OCI-LY3 (cell line): Measurements from ENCODE around the gene ANXA8.

Experiments used
- H2AFZ ChIP-seq: fragments of 200-600, 300-600 bp; shearing (Covaris generic); 2 replicates; pipeline ENCODE4 v1.6.0; 2014; ENCODE audit warnings: antibody characterized with exemption, low read depth, low read length
- H3K27ac ChIP-seq: fragments of 200-600, 300-600 bp; sonication (generic); 2 replicates; pipeline ENCODE4 v1.5.1; 2014; ENCODE audit warnings: mild to moderate bottlenecking, low read length, moderate library complexity, mixed read lengths
- H3K27me3 ChIP-seq: fragments of 200-600, 300-600 bp; sonication (generic); 2 replicates; pipeline ENCODE4 v1.6.1; 2014; ENCODE audit warnings: low read depth, low read length, mixed read lengths
- H3K36me3 ChIP-seq: fragments of 200-600, 300-600 bp; sonication (generic); replicated peaks from 2 replicates; pipeline ENCODE3; 2014; ENCODE audit warnings: low read depth, low read length, mixed read lengths
- H3K4me1 ChIP-seq: fragments of 300-600, 200-600 bp; sonication (generic); 2 replicates; pipeline ENCODE4 v1.6.1; 2014; ENCODE audit warnings: low read length, mixed read lengths
- H3K4me2 ChIP-seq: fragments of 200-600, 300-600 bp; sonication (generic); 2 replicates; pipeline ENCODE4 v1.6.1; 2014; ENCODE audit warnings: low read length, mixed read lengths
- H3K4me3 ChIP-seq: fragments of 300-600, 200-600 bp; sonication (generic); 2 replicates; pipeline ENCODE4 v1.5.1; 2014; ENCODE audit warnings: antibody characterized with exemption, mild to moderate bottlenecking, low read length, moderate library complexity
- H3K79me2 ChIP-seq: fragments of 300-600, 200-600 bp; shearing (Covaris generic); 2 replicates; pipeline ENCODE4 v1.6.1; 2014; ENCODE audit warnings: mild to moderate bottlenecking, low read length, mixed read lengths
- H3K9ac ChIP-seq: fragments of 300-600, 200-600 bp; shearing (Covaris generic); 2 replicates; pipeline ENCODE4 v1.6.0; 2014; ENCODE audit warnings: mild to moderate bottlenecking, low read length, moderate library complexity
- H3K9me3 ChIP-seq: fragments of 200-600, 300-600 bp; shearing (Covaris generic); 2 replicates; pipeline ENCODE4 v1.6.1; 2014; ENCODE audit warnings: low read length, mixed read lengths; ENCODE audit not compliant: insufficient read depth
- H4K20me1 ChIP-seq: fragments of 200-600, 300-600 bp; sonication (generic); 2 replicates; pipeline ENCODE4 v1.6.1; 2016; ENCODE audit warnings: low read length, mixed read lengths; ENCODE audit not compliant: insufficient read depth
- EZH2phosphoT487 ChIP-seq: fragments of 200-600 bp; shearing (Covaris generic); IDR thresholded peaks from 2 replicates; pipeline ENCODE4 v1.6.1; 2018; ENCODE audit warnings: antibody characterized with exemption, mixed run types, low read depth
- TF ChIP-seq, protein P1 (sequence below): fragments of 200-600, 300-600 bp; sonication (generic); IDR thresholded peaks from 2 replicates; pipeline ENCODE4 v1.5.1; 2014; ENCODE audit warnings: antibody characterized with exemption, low read length, low read depth

The ANXA8 gene

DNA sequence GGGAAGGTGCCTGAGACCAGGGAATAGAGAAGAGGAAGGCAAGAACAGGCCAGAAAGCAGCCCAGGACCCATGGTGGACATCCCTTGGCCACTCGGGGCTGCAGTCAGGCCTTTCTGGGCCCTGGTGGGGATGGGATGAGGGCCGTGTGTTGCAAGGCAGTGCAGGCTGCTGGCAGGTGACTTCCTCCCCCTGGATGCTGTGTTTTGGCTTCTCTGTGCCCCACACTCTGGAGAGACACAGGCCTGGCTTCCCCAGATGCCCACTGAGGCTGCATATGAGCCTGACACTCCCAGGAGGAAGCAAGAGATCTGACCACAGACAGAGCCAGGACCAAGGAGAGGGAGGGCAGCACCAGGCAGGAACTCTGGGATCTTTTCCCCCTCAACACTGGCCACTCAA, 39.9 kb downstream of the ANXA8 start:
- no peak overlapping the region for H3K9ac ChIP-seq
- H3K79me2 ChIP-seq: no peaks in the 10 kb centered on the region
- no peak overlapping the region for H2AFZ ChIP-seq
- H3K36me3 ChIP-seq: no peaks in the 10 kb centered on the region
- TF ChIP-seq, protein P1, sequence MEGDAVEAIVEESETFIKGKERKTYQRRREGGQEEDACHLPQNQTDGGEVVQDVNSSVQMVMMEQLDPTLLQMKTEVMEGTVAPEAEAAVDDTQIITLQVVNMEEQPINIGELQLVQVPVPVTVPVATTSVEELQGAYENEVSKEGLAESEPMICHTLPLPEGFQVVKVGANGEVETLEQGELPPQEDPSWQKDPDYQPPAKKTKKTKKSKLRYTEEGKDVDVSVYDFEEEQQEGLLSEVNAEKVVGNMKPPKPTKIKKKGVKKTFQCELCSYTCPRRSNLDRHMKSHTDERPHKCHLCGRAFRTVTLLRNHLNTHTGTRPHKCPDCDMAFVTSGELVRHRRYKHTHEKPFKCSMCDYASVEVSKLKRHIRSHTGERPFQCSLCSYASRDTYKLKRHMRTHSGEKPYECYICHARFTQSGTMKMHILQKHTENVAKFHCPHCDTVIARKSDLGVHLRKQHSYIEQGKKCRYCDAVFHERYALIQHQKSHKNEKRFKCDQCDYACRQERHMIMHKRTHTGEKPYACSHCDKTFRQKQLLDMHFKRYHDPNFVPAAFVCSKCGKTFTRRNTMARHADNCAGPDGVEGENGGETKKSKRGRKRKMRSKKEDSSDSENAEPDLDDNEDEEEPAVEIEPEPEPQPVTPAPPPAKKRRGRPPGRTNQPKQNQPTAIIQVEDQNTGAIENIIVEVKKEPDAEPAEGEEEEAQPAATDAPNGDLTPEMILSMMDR: no peak
- TF ChIP-seq EZH2phosphoT487: no peak
- H3K4me2 ChIP-seq: no peak overlapping the region
- H3K27ac ChIP-seq: no peak overlapping the region
- H4K20me1 ChIP-seq: no peaks in the 10 kb centered on the region
- H3K4me3 ChIP-seq: no peak overlapping the region
- H3K9me3 ChIP-seq: no peaks in the 10 kb centered on the region
- H3K27me3 ChIP-seq: no peaks in the 10 kb centered on the region
- peaks cover 2% of the 10 kb centered on the region; the same call in 1 of the 2 replicates for H3K4me1 ChIP-seq

DNA sequence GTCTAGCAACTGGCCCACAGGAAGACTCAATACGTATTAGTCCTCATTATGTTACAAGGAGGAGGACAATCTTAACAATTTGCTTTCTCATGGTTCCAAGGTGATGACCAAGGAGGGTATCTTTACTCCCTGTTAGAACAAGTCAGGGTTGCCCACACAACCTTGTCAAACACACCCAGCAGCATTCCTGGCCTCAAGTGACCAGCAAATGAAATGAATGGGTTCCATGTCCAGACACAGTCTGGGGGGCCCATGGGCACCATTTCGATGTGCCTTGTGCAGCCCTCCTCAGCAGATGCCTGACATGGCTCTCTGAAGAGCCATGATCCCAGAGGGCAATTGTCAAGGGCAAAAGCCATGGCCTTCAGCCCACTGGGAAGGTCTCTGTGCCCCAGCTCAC, 40.8 kb downstream of the ANXA8 start:
- Histone ChIP-seq H4K20me1 (no peaks in the 10 kb centered on the region), H3K9me3 (no peaks in the 10 kb centered on the region), H3K4me1 (no peaks in the 10 kb centered on the region), H3K27me3 (no peaks in the 10 kb centered on the region), H2AFZ (no peak overlapping the region), H3K79me2 (no peaks in the 10 kb centered on the region), H3K27ac (no peak overlapping the region), H3K4me3 (no peak overlapping the region), H3K36me3 (no peaks in the 10 kb centered on the region), H3K4me2 (no peak overlapping the region), H3K9ac (no peak overlapping the region)
- no peak for TF ChIP-seq EZH2phosphoT487
- TF ChIP-seq, protein P1: no peak

DNA sequence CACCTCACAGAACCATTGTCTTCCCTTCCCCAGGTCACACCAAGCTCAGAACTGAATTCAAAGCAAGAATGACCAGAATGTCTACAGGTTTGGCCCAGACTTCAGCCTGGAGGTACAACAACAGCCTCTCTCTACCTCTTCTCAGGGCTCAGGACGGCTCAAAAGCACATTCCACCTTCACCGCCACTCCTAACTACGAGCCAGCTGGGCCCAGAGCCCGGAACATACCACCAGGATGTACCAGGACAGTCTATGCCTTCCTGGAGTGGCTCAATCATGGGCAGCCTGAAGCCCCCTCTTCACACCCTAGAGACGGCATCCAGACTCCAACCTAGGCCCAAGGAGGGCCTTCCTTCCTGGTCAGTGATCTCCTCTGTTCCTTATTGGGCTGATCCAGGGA, 41.6 kb downstream of the ANXA8 start:
- H3K9ac ChIP-seq: no peak overlapping the region
- TF ChIP-seq, protein P1: no peak
- TF ChIP-seq EZH2phosphoT487: no peak
- no peaks in the 10 kb centered on the region for H3K36me3 ChIP-seq
- no peak overlapping the region for H3K4me2 ChIP-seq
- H3K4me1 ChIP-seq: no peaks in the 10 kb centered on the region
- H2AFZ ChIP-seq: no peak overlapping the region
- H3K79me2 ChIP-seq: no peaks in the 10 kb centered on the region
- no peak overlapping the region for H3K4me3 ChIP-seq
- no peaks in the 10 kb centered on the region for H4K20me1 ChIP-seq
- H3K27me3 ChIP-seq: no peaks in the 10 kb centered on the region
- no peaks in the 10 kb centered on the region for H3K9me3 ChIP-seq
- no peak overlapping the region for H3K27ac ChIP-seq

DNA sequence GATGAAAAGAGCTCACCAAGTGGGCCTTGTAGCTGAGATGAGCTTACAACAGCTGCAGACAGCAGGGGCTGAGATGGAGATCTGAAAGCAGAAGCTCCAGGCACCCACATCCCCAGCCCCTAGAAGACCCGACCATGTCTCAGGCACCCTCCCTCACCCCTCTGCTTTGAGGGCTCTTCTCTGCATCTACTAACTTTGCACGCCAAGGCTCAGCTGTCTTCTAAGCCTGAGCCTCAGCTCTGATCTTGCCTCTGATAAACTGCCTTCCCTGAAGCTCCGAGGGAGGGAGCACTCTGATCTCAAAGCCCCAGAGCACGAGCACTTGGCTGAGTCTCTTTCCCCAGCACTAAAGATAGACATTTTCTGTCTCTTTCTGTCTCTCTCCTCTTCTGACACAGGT, 42.0 kb downstream of the ANXA8 start:
- Histone ChIP-seq H3K4me3 (no peak overlapping the region), H3K4me2 (no peak overlapping the region), H3K9ac (no peak overlapping the region), H3K36me3 (no peaks in the 10 kb centered on the region), H3K79me2 (no peaks in the 10 kb centered on the region), H4K20me1 (no peaks in the 10 kb centered on the region), H3K27me3 (no peaks in the 10 kb centered on the region), H3K27ac (no peak overlapping the region), H2AFZ (no peak overlapping the region), H3K4me1 (no peaks in the 10 kb centered on the region), H3K9me3 (no peaks in the 10 kb centered on the region)
- TF ChIP-seq EZH2phosphoT487: no peak
- TF ChIP-seq, protein P1: no peak
